ENCODE measurements around the gene MALL.
"Not testable (repeated sequence)": the region's sequence is repeated elsewhere in the genome, so short reads cannot be mapped to it uniquely, and the experiment has no call there.

MALL gene

GRCh38 chr2:110094884-110095534 lies 20.6 kb downstream of the MALL start:
- H3K4me1 Mint-ChIP-seq, H3K9me3 Mint-ChIP-seq, ATAC-seq, H3K4me3 Mint-ChIP-seq, H3K36me3 Mint-ChIP-seq, H3K27ac Mint-ChIP-seq, H3K27me3 Mint-ChIP-seq: not testable (repeated sequence)

GRCh38 chr2:110093924-110094323 lies 21.7 kb downstream of the MALL start:
- not testable (repeated sequence) for H3K27me3 Mint-ChIP-seq, H3K36me3 Mint-ChIP-seq, H3K9me3 Mint-ChIP-seq, H3K27ac Mint-ChIP-seq, H3K4me3 Mint-ChIP-seq, H3K4me1 Mint-ChIP-seq
- peak; percentile 5 for ATAC-seq

GRCh38 chr2:110090164-110090563 lies 25.5 kb downstream of the MALL start:
- not testable (repeated sequence) for H3K27ac Mint-ChIP-seq, H3K4me1 Mint-ChIP-seq, H3K36me3 Mint-ChIP-seq

GRCh38 chr2:110083757-110084156 lies 31.9 kb downstream of the MALL start:
- not testable (repeated sequence) for H3K4me1 Mint-ChIP-seq, H3K9me3 Mint-ChIP-seq, ATAC-seq, H3K27me3 Mint-ChIP-seq, H3K4me3 Mint-ChIP-seq, H3K27ac Mint-ChIP-seq, H3K36me3 Mint-ChIP-seq

More at GRCh38 chr2:110090164-110090563, 25.5 kb downstream of the MALL start:
- H3K4me3 Mint-ChIP-seq, H3K27me3 Mint-ChIP-seq, H3K9me3 Mint-ChIP-seq, ATAC-seq: not testable (repeated sequence)

- not testable (repeated sequence) for H3K36me3 Mint-ChIP-seq, H3K4me1 Mint-ChIP-seq, H3K4me3 Mint-ChIP-seq, H3K27me3 Mint-ChIP-seq, ATAC-seq, H3K9me3 Mint-ChIP-seq, H3K27ac Mint-ChIP-seq
Observed at GRCh38 chr2:110083162-110083561, 32.5 kb downstream of the MALL start.

GRCh38 chr2:110078104-110078503 lies 37.5 kb downstream of the MALL start:
- H3K27me3 Mint-ChIP-seq, H3K4me3 Mint-ChIP-seq, H3K9me3 Mint-ChIP-seq, H3K27ac Mint-ChIP-seq, H3K36me3 Mint-ChIP-seq, ATAC-seq, H3K4me1 Mint-ChIP-seq: not testable (repeated sequence)

GRCh38 chr2:110075896-110076295 lies 39.7 kb downstream of the MALL start:
- H3K27me3 Mint-ChIP-seq, H3K4me1 Mint-ChIP-seq, H3K9me3 Mint-ChIP-seq, H3K27ac Mint-ChIP-seq, H3K36me3 Mint-ChIP-seq, ATAC-seq, H3K4me3 Mint-ChIP-seq: not testable (repeated sequence)

- H3K4me1 Mint-ChIP-seq, H3K4me3 Mint-ChIP-seq, H3K9me3 Mint-ChIP-seq, H3K36me3 Mint-ChIP-seq, ATAC-seq, H3K27ac Mint-ChIP-seq, H3K27me3 Mint-ChIP-seq: not testable (repeated sequence)
Observed at GRCh38 chr2:110069869-110070268, 45.8 kb downstream of the MALL start.

GRCh38 chr2:110068153-110068552 lies 47.5 kb downstream of the MALL start:
- not testable (repeated sequence) for H3K4me1 Mint-ChIP-seq, H3K4me3 Mint-ChIP-seq, ATAC-seq

GRCh38 chr2:110062332-110062731 lies 53.3 kb downstream of the MALL start:
- not testable (repeated sequence) for H3K27ac Mint-ChIP-seq, H3K36me3 Mint-ChIP-seq, H3K4me3 Mint-ChIP-seq, H3K27me3 Mint-ChIP-seq, H3K4me1 Mint-ChIP-seq, ATAC-seq, H3K9me3 Mint-ChIP-seq

More at GRCh38 chr2:110068153-110068552, 47.5 kb downstream of the MALL start:
- not testable (repeated sequence) for H3K36me3 Mint-ChIP-seq, H3K27ac Mint-ChIP-seq, H3K9me3 Mint-ChIP-seq, H3K27me3 Mint-ChIP-seq

- not testable (repeated sequence) for H3K4me3 Mint-ChIP-seq, H3K27ac Mint-ChIP-seq, H3K27me3 Mint-ChIP-seq, H3K36me3 Mint-ChIP-seq, ATAC-seq, H3K4me1 Mint-ChIP-seq, H3K9me3 Mint-ChIP-seq
Observed at GRCh38 chr2:110060550-110060949, 55.1 kb downstream of the MALL start.

- not testable (repeated sequence) for H3K9me3 Mint-ChIP-seq, H3K36me3 Mint-ChIP-seq, H3K4me3 Mint-ChIP-seq, H3K27me3 Mint-ChIP-seq, H3K27ac Mint-ChIP-seq, ATAC-seq, H3K4me1 Mint-ChIP-seq
Observed at GRCh38 chr2:110059694-110060358, 55.8 kb downstream of the MALL start.

- H3K36me3 Mint-ChIP-seq, H3K27me3 Mint-ChIP-seq, ATAC-seq, H3K4me1 Mint-ChIP-seq, H3K9me3 Mint-ChIP-seq, H3K27ac Mint-ChIP-seq, H3K4me3 Mint-ChIP-seq: not testable (repeated sequence)
Observed at GRCh38 chr2:110059009-110059693, 56.5 kb downstream of the MALL start.

- not testable (repeated sequence) for H3K27ac Mint-ChIP-seq, H3K4me1 Mint-ChIP-seq, ATAC-seq, H3K4me3 Mint-ChIP-seq, H3K27me3 Mint-ChIP-seq, H3K36me3 Mint-ChIP-seq, H3K9me3 Mint-ChIP-seq
Observed at GRCh38 chr2:110058034-110058433, 57.6 kb downstream of the MALL start.

GRCh38 chr2:110055819-110056408 lies 59.7 kb downstream of the MALL start:
- not testable (repeated sequence) for ATAC-seq, H3K27ac Mint-ChIP-seq

More at GRCh38 chr2:110055819-110056408, 59.7 kb downstream of the MALL start:
- H3K9me3 Mint-ChIP-seq, H3K27me3 Mint-ChIP-seq, H3K4me1 Mint-ChIP-seq, H3K36me3 Mint-ChIP-seq, H3K4me3 Mint-ChIP-seq: not testable (repeated sequence)

All from stimulated activated memory B cell treated with anti-CD40 and anti-IgM and Interleukin-4, amounts not matched to agents 10 μg/mL and 1 μg/mL and 100 μg/mL, for 72 hours (primary cell).